SK-N-SH treated with all-trans-retinoic acid at 6 μM for 48 hours (cell line): Measurements from ENCODE around the gene GANC.

Experiments used
- ATAC-seq: fragments of 200-7000 bp; cut with Tn5 transposase; 3 replicates; pipeline ENCODE4 v1.9.1; 2020; ENCODE audit warnings: mild to moderate bottlenecking, moderate library complexity
- ARNTL ChIP-seq: fragments of 450-650 bp; formaldehyde crosslinking; IDR thresholded peaks from 2 replicates; pipeline ENCODE4 v1.5.0; 2020; ENCODE audit warnings: low read depth, mild to moderate bottlenecking, moderate library complexity, borderline replicate concordance
- BACH2 ChIP-seq: fragments of 250-450 bp; sonication (Bioruptor Pico); IDR thresholded peaks from 2 replicates; pipeline ENCODE4 v1.9.0; 2021; ENCODE audit warnings: mild to moderate bottlenecking, borderline replicate concordance
- CSDC2 ChIP-seq: fragments of 250-450 bp; sonication (Bioruptor Pico); IDR thresholded peaks from 2 replicates; pipeline ENCODE4 v1.5.0; 2020; ENCODE audit warnings: mild to moderate bottlenecking, moderate library complexity
- ESRRG ChIP-seq: fragments of 250-450 bp; sonication (Bioruptor Pico); IDR thresholded peaks from 2 replicates; pipeline ENCODE4 v1.6.1; 2021; ENCODE audit warnings: mild to moderate bottlenecking
- GLIS3 ChIP-seq: fragments of 250-450 bp; sonication (Bioruptor Pico); IDR thresholded peaks from 2 replicates; pipeline ENCODE4 v1.5.0; 2020; ENCODE audit warnings: mild to moderate bottlenecking, moderate library complexity
- ISL1 ChIP-seq: fragments of 250-450 bp; sonication (Bioruptor Pico); IDR thresholded peaks from 2 replicates; pipeline ENCODE4 v2.1.2; 2022; ENCODE audit warnings: mild to moderate bottlenecking, moderate library complexity
- OSR1 ChIP-seq: fragments of 250-450 bp; sonication (Bioruptor Pico); IDR thresholded peaks from 2 replicates; pipeline ENCODE4 v1.8.0; 2022; ENCODE audit warnings: moderate library complexity, mild to moderate bottlenecking, inconsistent platforms
- PPARA ChIP-seq: fragments of 250-450 bp; sonication (Bioruptor Pico); IDR thresholded peaks from 2 replicates; pipeline ENCODE4 v1.5.0; 2020; ENCODE audit warnings: mild to moderate bottlenecking, borderline replicate concordance
- RARB ChIP-seq: fragments of 250-450 bp; sonication (Bioruptor Pico); IDR thresholded peaks from 2 replicates; pipeline ENCODE4 v1.8.0; 2021; ENCODE audit warnings: mild to moderate bottlenecking, moderate library complexity
- SNAI2 ChIP-seq: fragments of 250-450 bp; sonication (Bioruptor Pico); IDR thresholded peaks from 2 replicates; pipeline ENCODE4 v1.5.0; 2020; ENCODE audit warnings: mild to moderate bottlenecking, moderate library complexity
- TCF4 ChIP-seq: fragments of 250-450 bp; sonication (Bioruptor Pico); IDR thresholded peaks from 2 replicates; pipeline ENCODE4 v1.8.0; 2021; ENCODE audit warnings: mild to moderate bottlenecking, moderate library complexity, borderline replicate concordance
- TOX ChIP-seq: fragments of 250-450 bp; sonication (Bioruptor Pico); IDR thresholded peaks from 2 replicates; pipeline ENCODE4 v1.8.0; 2021; ENCODE audit warnings: mild to moderate bottlenecking, moderate library complexity, borderline replicate concordance
- ZC3H10 ChIP-seq: fragments of 250-450 bp; sonication (Bioruptor Pico); IDR thresholded peaks from 2 replicates; pipeline ENCODE4 v1.5.1; 2021; ENCODE audit warnings: mild to moderate bottlenecking, moderate library complexity
- ZFP3 ChIP-seq: fragments of 250-450 bp; sonication (Bioruptor Pico); IDR thresholded peaks from 2 replicates; pipeline ENCODE4 v1.5.0; 2020; ENCODE audit warnings: mild to moderate bottlenecking, moderate library complexity
- ZFP30 ChIP-seq: fragments of 450-650 bp; formaldehyde crosslinking; IDR thresholded peaks from 2 replicates; pipeline ENCODE4 v1.5.0; 2022; ENCODE audit warnings: mild to moderate bottlenecking, moderate library complexity
- ZNF565 ChIP-seq: fragments of 450-650 bp; formaldehyde crosslinking; conservative IDR thresholded peaks from 2 replicates; pipeline ENCODE4 v1.5.0; 2020; ENCODE audit warnings: low read depth, mild to moderate bottlenecking, moderate library complexity
- ZNF70 ChIP-seq: fragments of 450-650 bp; formaldehyde crosslinking; IDR thresholded peaks from 2 replicates; pipeline ENCODE4 v1.5.0; 2020; ENCODE audit warnings: mild to moderate bottlenecking, moderate library complexity
- TF ChIP-seq, protein P1 (sequence below): fragments of 250-450 bp; sonication (Bioruptor Pico); IDR thresholded peaks from 2 replicates; pipeline ENCODE4 v1.8.0; 2020; ENCODE audit warnings: mild to moderate bottlenecking, moderate library complexity, borderline replicate concordance
- TF ChIP-seq, protein P2 (sequence below): fragments of 250-450 bp; sonication (Bioruptor Pico); IDR thresholded peaks from 2 replicates; pipeline ENCODE4 v1.8.0; 2021; ENCODE audit warnings: low read depth, mild to moderate bottlenecking, moderate library complexity, borderline replicate concordance
- TF ChIP-seq, protein P3 (sequence below): fragments of 250-450 bp; sonication (Bioruptor Pico); IDR thresholded peaks from 2 replicates; pipeline ENCODE4 v1.5.1; 2020; ENCODE audit warnings: low read depth, mild to moderate bottlenecking, moderate library complexity
- TF ChIP-seq, protein P4 (sequence below): fragments of 250-450 bp; sonication (Bioruptor Pico); IDR thresholded peaks from 2 replicates; pipeline ENCODE4 v1.5.0; 2020; ENCODE audit warnings: mild to moderate bottlenecking, moderate library complexity

The GANC gene

DNA sequence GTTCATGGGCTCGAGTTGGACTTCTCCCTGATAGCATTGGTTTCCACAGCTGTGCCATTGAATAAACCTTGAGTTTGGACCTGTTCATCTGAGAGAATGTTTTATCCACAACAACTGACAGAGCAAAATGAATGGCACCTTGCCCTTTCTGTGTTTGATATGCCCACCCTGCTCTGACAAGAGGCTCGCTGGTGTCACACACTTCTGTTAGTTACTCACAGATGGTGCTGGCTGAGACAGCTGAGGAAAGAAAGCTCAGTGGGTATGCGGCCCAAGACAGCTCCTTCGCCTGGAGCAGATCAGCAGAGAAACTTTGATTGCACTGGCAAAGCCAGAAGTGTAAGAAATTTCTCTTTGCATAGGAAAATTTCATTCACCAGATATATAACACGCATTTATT, 83.8 kb downstream of the GANC start:
- ATAC-seq = no peak
- TF ChIP-seq ZFP3 (no peak), ZNF70 (CRISPR knock-in tag) (no peak), TCF4 (CRISPR knock-in tag) (no peak), RARB (CRISPR knock-in tag) (no peak), ZC3H10 (CRISPR knock-in tag) (no peak), GLIS3 (CRISPR knock-in tag) (no peak), ISL1 (CRISPR knock-in tag) (no peak), BACH2 (no peak), ZNF565 (CRISPR knock-in tag) (no peak), ARNTL (no peak), TOX (CRISPR knock-in tag) (no peak), ZFP30 (CRISPR knock-in tag) (no peak)
- TF ChIP-seq, protein P1, sequence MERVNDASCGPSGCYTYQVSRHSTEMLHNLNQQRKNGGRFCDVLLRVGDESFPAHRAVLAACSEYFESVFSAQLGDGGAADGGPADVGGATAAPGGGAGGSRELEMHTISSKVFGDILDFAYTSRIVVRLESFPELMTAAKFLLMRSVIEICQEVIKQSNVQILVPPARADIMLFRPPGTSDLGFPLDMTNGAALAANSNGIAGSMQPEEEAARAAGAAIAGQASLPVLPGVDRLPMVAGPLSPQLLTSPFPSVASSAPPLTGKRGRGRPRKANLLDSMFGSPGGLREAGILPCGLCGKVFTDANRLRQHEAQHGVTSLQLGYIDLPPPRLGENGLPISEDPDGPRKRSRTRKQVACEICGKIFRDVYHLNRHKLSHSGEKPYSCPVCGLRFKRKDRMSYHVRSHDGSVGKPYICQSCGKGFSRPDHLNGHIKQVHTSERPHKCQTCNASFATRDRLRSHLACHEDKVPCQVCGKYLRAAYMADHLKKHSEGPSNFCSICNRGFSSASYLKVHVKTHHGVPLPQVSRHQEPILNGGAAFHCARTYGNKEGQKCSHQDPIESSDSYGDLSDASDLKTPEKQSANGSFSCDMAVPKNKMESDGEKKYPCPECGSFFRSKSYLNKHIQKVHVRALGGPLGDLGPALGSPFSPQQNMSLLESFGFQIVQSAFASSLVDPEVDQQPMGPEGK (CRISPR knock-in tag) = no peak
- TF ChIP-seq, protein P2, sequence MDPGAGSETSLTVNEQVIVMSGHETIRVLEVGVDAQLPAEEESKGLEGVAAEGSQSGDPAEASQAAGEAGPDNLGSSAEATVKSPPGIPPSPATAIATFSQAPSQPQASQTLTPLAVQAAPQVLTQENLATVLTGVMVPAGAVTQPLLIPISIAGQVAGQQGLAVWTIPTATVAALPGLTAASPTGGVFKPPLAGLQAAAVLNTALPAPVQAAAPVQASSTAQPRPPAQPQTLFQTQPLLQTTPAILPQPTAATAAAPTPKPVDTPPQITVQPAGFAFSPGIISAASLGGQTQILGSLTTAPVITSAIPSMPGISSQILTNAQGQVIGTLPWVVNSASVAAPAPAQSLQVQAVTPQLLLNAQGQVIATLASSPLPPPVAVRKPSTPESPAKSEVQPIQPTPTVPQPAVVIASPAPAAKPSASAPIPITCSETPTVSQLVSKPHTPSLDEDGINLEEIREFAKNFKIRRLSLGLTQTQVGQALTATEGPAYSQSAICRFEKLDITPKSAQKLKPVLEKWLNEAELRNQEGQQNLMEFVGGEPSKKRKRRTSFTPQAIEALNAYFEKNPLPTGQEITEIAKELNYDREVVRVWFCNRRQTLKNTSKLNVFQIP (CRISPR knock-in tag) = no peak
- TF ChIP-seq, all 23 proteins: peak for 0

DNA sequence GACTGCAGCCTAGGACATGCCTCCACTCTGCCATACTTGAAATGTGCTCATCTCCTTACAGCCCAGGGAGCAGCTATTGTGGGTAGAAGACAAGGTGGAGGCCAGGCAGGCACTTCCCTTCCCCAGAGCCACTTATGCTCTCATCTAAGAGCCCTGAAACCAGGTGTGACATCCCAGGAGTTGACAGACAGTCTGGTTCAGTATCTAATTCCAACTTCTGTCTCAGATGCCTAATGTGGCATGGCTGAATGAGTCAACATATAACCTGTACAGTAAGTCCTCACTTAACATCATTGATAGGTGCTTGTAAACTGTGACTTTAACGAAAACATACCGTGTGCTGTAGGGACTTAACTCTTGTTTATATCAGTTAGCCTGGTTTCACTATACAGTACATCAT, 85.1 kb downstream of the GANC start:
- ATAC-seq = no peak
- TF ChIP-seq, protein P2 (CRISPR knock-in tag) = no peak
- TF ChIP-seq ZNF70 (CRISPR knock-in tag) (no peak), SNAI2 (CRISPR knock-in tag) (no peak), ZFP3 (no peak), CSDC2 (CRISPR knock-in tag) (no peak), ZC3H10 (CRISPR knock-in tag) (no peak), PPARA (CRISPR knock-in tag) (no peak), ESRRG (CRISPR knock-in tag) (no peak), GLIS3 (CRISPR knock-in tag) (no peak), ISL1 (CRISPR knock-in tag) (no peak)
- TF ChIP-seq, protein P1 (CRISPR knock-in tag) = no peak

DNA sequence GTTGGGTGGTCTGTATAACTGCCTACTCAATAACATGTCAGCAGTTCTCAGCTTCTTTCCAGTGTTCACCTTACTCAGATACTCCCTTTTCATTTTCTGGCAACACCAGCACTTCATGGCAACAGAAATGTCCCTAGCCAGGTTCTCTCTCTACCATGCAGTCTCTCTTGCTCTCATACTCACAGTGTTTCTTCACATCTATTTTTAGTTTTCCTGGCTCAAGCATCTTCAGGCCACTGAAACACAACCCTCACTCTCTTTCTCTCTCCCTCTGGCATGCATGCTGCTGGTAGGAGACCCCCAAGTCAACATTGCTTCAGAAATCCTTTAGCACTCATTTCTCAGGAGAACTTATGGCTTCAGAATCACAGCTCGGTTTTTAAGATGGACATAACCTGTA, 86.2 kb downstream of the GANC start, which contains the start of gene CAPN3:
Gene CAPN3 (plus strand): TSS at position 253 of the 400 bp plus-strand sequence. CDS start 305 bp downstream, outside the sequence.
- TF ChIP-seq ESRRG (CRISPR knock-in tag) (no peak), TCF4 (CRISPR knock-in tag) (no peak), ZC3H10 (CRISPR knock-in tag) (no peak), ISL1 (CRISPR knock-in tag) (no peak), SNAI2 (CRISPR knock-in tag) (no peak), OSR1 (CRISPR knock-in tag) (no peak), ARNTL (no peak)
- TF ChIP-seq, protein P3, sequence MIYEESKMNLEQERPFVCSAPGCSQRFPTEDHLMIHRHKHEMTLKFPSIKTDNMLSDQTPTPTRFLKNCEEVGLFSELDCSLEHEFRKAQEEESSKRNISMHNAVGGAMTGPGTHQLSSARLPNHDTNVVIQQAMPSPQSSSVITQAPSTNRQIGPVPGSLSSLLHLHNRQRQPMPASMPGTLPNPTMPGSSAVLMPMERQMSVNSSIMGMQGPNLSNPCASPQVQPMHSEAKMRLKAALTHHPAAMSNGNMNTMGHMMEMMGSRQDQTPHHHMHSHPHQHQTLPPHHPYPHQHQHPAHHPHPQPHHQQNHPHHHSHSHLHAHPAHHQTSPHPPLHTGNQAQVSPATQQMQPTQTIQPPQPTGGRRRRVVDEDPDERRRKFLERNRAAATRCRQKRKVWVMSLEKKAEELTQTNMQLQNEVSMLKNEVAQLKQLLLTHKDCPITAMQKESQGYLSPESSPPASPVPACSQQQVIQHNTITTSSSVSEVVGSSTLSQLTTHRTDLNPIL = no peak

DNA sequence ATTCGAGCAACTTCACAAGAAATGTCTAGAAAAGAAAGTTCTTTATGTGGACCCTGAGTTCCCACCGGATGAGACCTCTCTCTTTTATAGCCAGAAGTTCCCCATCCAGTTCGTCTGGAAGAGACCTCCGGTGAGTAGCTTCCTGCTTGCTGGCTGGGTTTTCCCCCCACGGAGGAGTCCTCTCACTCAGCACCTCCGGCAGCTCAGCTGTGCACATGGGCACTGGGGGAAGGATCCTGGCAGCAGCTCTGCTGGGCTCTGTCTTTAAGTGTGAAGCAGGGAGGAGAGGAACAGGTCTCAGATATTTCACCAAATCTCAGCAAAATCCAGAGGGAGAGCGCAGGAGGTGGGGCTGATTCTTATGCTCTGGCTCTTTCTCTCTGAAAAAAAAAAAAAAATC, 87.0 kb downstream of the GANC start:
- ATAC-seq = no peak
- TF ChIP-seq OSR1 (CRISPR knock-in tag) (no peak), ZC3H10 (CRISPR knock-in tag) (no peak), ZFP30 (CRISPR knock-in tag) (no peak), ARNTL (no peak), TCF4 (CRISPR knock-in tag) (no peak), ZNF565 (CRISPR knock-in tag) (no peak), GLIS3 (CRISPR knock-in tag) (no peak), CSDC2 (CRISPR knock-in tag) (no peak), PPARA (CRISPR knock-in tag) (no peak)
- TF ChIP-seq, protein P4, sequence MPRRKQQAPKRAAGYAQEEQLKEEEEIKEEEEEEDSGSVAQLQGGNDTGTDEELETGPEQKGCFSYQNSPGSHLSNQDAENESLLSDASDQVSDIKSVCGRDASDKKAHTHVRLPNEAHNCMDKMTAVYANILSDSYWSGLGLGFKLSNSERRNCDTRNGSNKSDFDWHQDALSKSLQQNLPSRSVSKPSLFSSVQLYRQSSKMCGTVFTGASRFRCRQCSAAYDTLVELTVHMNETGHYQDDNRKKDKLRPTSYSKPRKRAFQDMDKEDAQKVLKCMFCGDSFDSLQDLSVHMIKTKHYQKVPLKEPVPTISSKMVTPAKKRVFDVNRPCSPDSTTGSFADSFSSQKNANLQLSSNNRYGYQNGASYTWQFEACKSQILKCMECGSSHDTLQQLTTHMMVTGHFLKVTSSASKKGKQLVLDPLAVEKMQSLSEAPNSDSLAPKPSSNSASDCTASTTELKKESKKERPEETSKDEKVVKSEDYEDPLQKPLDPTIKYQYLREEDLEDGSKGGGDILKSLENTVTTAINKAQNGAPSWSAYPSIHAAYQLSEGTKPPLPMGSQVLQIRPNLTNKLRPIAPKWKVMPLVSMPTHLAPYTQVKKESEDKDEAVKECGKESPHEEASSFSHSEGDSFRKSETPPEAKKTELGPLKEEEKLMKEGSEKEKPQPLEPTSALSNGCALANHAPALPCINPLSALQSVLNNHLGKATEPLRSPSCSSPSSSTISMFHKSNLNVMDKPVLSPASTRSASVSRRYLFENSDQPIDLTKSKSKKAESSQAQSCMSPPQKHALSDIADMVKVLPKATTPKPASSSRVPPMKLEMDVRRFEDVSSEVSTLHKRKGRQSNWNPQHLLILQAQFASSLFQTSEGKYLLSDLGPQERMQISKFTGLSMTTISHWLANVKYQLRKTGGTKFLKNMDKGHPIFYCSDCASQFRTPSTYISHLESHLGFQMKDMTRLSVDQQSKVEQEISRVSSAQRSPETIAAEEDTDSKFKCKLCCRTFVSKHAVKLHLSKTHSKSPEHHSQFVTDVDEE = no peak
- TF ChIP-seq, protein P2 (CRISPR knock-in tag) = no peak

More for the DNA sequence above, 86.2 kb downstream of the GANC start, which contains the start of gene CAPN3:
- ATAC-seq = no peak
